Lower leg skin (tissue), 4 donors: ENCODE results near the gene ZMYM1. TPM values are rescaled to one million over a fixed set of nuclear protein-coding genes. Genes with fewer than 3 reads are reported as not detected.
"Not testable (repeated sequence)": the region's sequence is repeated elsewhere in the genome, so short reads cannot be mapped to it uniquely, and the experiment has no call there.

Experiments
- DNase-seq, 2 donors: peaks; one replicate each; pipeline ENCODE4 v3.0.0-alpha.2; 2019; ENCODE audit warnings: low spot score in 2 of 2
- H3K4me3 ChIP-seq: fragments of 200-600 bp; sonication (generic); 2 replicates; pipeline ENCODE4 v1.5.1; 2017; ENCODE audit warnings: mild to moderate bottlenecking, low read depth; ENCODE audit not compliant: poor library complexity, severe bottlenecking
- CTCF ChIP-seq, 3 donors: fragments of 450-650 bp; IDR thresholded peaks; one replicate each; pipeline ENCODE4 v1.5.1; 2016; ENCODE audit warnings: antibody characterized with exemption in 3 of 3, mild to moderate bottlenecking in 3 of 3, moderate library complexity in 2 of 3
- POLR2A ChIP-seq, 2 donors: fragments of 450-650 bp; IDR thresholded peaks; one replicate each; pipeline ENCODE4 v1.6.1; 2016 to 2017; ENCODE audit warnings: antibody characterized with exemption in 2 of 2, mild to moderate bottlenecking in 1 of 2, moderate library complexity in 1 of 2
- WGBS, 2 donors: methylation state at CpG; one replicate each; pipeline ENCODE4 v1.1.5; 2018; 5-methylcytosine and 5-hydroxymethylcytosine counted together
- intact Hi-C: fragments of 100-400 bp; cut with DNase I; formaldehyde crosslinking; loops from one replicate; pipeline ENCODE4 v1.15.0; 2023; ENCODE audit warnings: low total_unique reads
- total RNA-seq, 4 donors: library from RNA; depleted of rRNA; stranded (reverse); fragments of >200 nt; gene quantifications; one replicate each; pipeline ENCODE4 v1.1.0, GENCODE V29; 2016

Gene ZMYM1
- total RNA-seq, 4 donors from 2014 or later, result 6.2 to 11.7 (median 9.8) TPM

GRCh38 chr1:35143737-35144508 is 64.7 kb downstream of the ZMYM1 start:
- no peak for DNase-seq
- intact Hi-C loops, result no loop called here
- no peak overlapping the region for H3K4me3 ChIP-seq
- 84 to 87% methylated on average over 12 of the region's 12 CpGs for WGBS, 2 donors
- no peak for TF ChIP-seq POLR2A (IDR thresholded peaks at IDR 0.05)
- no peak for TF ChIP-seq CTCF (IDR thresholded peaks at IDR 0.05)

GRCh38 chr1:35145892-35146549 is 66.8 kb downstream of the ZMYM1 start:
- DNase-seq, intact Hi-C loops, H3K4me3 ChIP-seq: not testable (repeated sequence)
- WGBS, 2 donors, result 30 to 58% methylated on average over 11 to 13 of the region's 13 CpGs

GRCh38 chr1:35151220-35151619 is 72.0 kb downstream of the ZMYM1 start:
- H3K4me3 ChIP-seq, result no peak overlapping the region
- no peak for DNase-seq
- WGBS, 2 donors, result 96 to 98% methylated on average over 5 of the region's 5 CpGs
- TF ChIP-seq CTCF (IDR thresholded peaks at IDR 0.05), result no peak
- no peak for TF ChIP-seq POLR2A (IDR thresholded peaks at IDR 0.05)
- intact Hi-C loops, result no loop called here

- 96 to 97% methylated on average over 3 of the region's 3 CpGs for WGBS, 2 donors
- TF ChIP-seq CTCF (IDR thresholded peaks at IDR 0.05) (no peak), POLR2A (IDR thresholded peaks at IDR 0.05) (no peak)
- H3K4me3 ChIP-seq, result no peak overlapping the region
- no peak for DNase-seq
- intact Hi-C loops, result loop anchor here (10.0 kb wide), 1 partner anchor 1790 kb away; no protein-coding TSS in a partner anchor
Measured at GRCh38 chr1:35164893-35165292, 85.7 kb downstream of the ZMYM1 start.

Other genes with a start within 250 kb of the ZMYM1 start
- gene SMIM12, start 219.6 kb upstream of the ZMYM1 start, total RNA-seq, result 10 to 100 TPM; 22.7 to 28.8 (median 25.7) TPM
- under 1 TPM in 2 of 4 donors, not detected in 2; 0.07 to 0.19 TPM for gene DLGAP3, start 149.7 kb upstream of the ZMYM1 start, total RNA-seq
- 10 to 100 TPM in 2 of 4 donors, 1 to 10 TPM in 2; 8.9 to 16.0 (median 12.5) TPM for gene TMEM35B, start 94.0 kb upstream of the ZMYM1 start, total RNA-seq
- gene ZMYM6, start 47.4 kb upstream of the ZMYM1 start, total RNA-seq, result 10 to 100 TPM; 10.1 to 17.1 (median 11.7) TPM
- 100 to 1,000 TPM; 119 to 247 (median 174) TPM for gene SFPQ, start 113.8 kb downstream of the ZMYM1 start, total RNA-seq
- gene ZMYM4, start 189.3 kb downstream of the ZMYM1 start, total RNA-seq, result 10 to 100 TPM; 12.7 to 20.0 (median 19.3) TPM